Gastroesophageal sphincter (tissue), 3 donors: ENCODE data around the gene PPARGC1A.

Experiments
- EP300 ChIP-seq: sonication (generic); formaldehyde crosslinking; IDR thresholded peaks from one replicate; pipeline ENCODE4 v1.6.1; 2017; ENCODE audit warnings: antibody characterized with exemption, mild to moderate bottlenecking
- POLR2A ChIP-seq, 2 donors: fragments of 450-650 bp; IDR thresholded peaks; one replicate each; pipeline ENCODE4 v1.6.1; 2017; ENCODE audit warnings: antibody characterized with exemption in 2 of 2, mild to moderate bottlenecking in 2 of 2, moderate library complexity in 1 of 2
- TF ChIP-seq, protein P1 (sequence below), 4 experiments: fragments of 200-600 bp in 2 of 4; fragments of 450-650 bp in 2 of 4; sonication (generic) in 1 of 4; IDR thresholded peaks; one replicate each; pipeline ENCODE4 v1.5.1; 2017 to 2019; ENCODE audit warnings: antibody characterized with exemption in 4 of 4, mild to moderate bottlenecking in 2 of 4, moderate library complexity in 2 of 4

DNA sequence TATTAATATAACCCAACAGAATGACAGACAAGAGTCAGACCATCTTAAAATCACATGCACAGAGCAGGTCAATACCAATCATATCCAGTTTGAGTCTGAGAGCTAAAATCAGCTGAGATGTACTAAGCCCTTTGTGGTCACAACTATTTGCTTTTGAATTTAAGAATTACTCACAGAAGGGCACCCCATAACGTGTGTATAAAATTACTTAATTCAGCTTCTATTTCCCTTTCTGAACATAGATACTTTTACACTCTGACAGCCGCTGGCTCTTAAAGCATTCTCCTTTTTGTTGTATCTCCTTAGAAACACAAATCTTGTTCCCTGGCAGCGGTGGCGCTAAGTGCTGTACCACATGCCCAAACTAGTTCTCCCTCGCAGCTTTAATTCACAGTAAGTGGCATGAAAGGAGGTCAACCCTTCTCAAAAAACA, 14.8 kb upstream of the PPARGC1A start:
- TF ChIP-seq, protein P1, sequence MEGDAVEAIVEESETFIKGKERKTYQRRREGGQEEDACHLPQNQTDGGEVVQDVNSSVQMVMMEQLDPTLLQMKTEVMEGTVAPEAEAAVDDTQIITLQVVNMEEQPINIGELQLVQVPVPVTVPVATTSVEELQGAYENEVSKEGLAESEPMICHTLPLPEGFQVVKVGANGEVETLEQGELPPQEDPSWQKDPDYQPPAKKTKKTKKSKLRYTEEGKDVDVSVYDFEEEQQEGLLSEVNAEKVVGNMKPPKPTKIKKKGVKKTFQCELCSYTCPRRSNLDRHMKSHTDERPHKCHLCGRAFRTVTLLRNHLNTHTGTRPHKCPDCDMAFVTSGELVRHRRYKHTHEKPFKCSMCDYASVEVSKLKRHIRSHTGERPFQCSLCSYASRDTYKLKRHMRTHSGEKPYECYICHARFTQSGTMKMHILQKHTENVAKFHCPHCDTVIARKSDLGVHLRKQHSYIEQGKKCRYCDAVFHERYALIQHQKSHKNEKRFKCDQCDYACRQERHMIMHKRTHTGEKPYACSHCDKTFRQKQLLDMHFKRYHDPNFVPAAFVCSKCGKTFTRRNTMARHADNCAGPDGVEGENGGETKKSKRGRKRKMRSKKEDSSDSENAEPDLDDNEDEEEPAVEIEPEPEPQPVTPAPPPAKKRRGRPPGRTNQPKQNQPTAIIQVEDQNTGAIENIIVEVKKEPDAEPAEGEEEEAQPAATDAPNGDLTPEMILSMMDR (IDR thresholded peaks at IDR 0.05): no peak
- TF ChIP-seq POLR2A (IDR thresholded peaks at IDR 0.05): no peak
- no peak for TF ChIP-seq EP300
